Progenitor cell of endocrine pancreas (in vitro differentiated cells): ENCODE results near the gene DPF3. TPM values are rescaled to one million over a fixed set of nuclear protein-coding genes. Genes with fewer than 3 reads are reported as not detected.

Source experiments
- DNase-seq: peaks from one replicate; pipeline ENCODE4 v3.0.0; 2021; ENCODE audit warnings: low spot score; ENCODE audit not compliant: unreplicated experiment
- H3K27ac Mint-ChIP-seq: 2 replicates; pipeline ENCODE4 v1.8.0; 2021; ENCODE audit warnings: mild to moderate bottlenecking, moderate library complexity, mixed read lengths
- H3K27me3 Mint-ChIP-seq: 2 replicates; pipeline ENCODE4 v1.8.0; 2021; ENCODE audit warnings: mixed read lengths
- H3K36me3 Mint-ChIP-seq: 2 replicates; pipeline ENCODE4 v1.8.0; 2022; ENCODE audit warnings: mixed read lengths; ENCODE audit not compliant: insufficient read depth
- H3K4me1 Mint-ChIP-seq: 2 replicates; pipeline ENCODE4 v1.8.0; 2021; ENCODE audit warnings: low read depth, mixed read lengths
- H3K4me3 Mint-ChIP-seq: 2 replicates; pipeline ENCODE4 v1.8.0; 2021; ENCODE audit warnings: low read depth, mild to moderate bottlenecking, moderate library complexity, mixed read lengths
- H3K9me3 Mint-ChIP-seq: 2 replicates; pipeline ENCODE4 v1.8.0; 2021; ENCODE audit warnings: low read depth, mixed read lengths
- long read RNA-seq: library from polyadenylated mRNA; unstranded; transcript quantifications from one replicate; pipeline ENCODE4 v2.0.0, GENCODE V29; 2020
- total RNA-seq: library from RNA; stranded (reverse); gene quantifications from 2 replicates; pipeline ENCODE4 v1.2.1, GENCODE V29; 2021
- TF ChIP-seq, protein P1 (sequence below): fragments of 200-600 bp; sonication (generic); IDR thresholded peaks from one replicate; pipeline ENCODE4 v1.5.0; 2021; ENCODE audit warnings: antibody characterized with exemption, mild to moderate bottlenecking; ENCODE audit not compliant: unreplicated experiment

The DPF3 gene
- 2.2 and 3.0 TPM in 2 replicates for total RNA-seq
- long read RNA-seq, full-length matches to known transcripts = 1 of 3 reads
- long read RNA-seq, partial matches to known transcripts = 0 of 3 reads
- long read RNA-seq, other reads (novel, unspliced or antisense) = 2 of 3 reads

DNA sequence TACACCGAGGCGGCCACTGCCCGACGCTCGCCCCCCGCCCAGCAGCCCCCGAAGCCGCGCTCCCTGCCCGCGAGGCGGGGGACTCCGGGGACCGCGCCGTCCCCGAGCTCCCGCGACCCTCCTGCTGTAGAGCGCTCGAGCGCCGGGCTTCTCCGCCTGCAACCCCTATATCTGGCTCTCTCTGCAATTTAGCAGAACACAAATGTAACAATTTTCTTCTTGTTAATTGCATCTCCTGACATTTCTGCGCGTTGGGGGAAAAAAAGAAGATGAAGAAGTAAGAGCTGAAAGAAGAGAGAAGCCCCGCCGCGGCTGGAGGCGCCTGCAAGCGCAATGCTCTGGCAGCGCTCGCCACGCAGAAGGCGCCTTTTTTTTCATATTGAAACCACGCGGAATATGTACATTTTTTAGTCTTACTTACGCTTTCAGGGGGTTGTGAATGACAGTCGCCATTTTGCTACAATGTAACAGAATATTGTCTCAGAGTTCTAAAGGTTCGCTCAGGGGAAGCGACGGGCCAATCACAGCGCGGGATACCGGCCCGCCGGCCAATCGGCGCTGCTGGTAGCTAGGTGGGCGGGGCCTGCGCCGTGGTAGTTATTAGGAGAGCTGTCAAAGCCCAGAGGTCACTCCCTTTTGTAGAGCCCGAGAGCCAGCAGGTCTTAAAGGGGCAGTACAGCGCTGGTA lies at the start of gene DPF3:
Gene DPF3 (minus strand): TSS at position 466 of the 687 bp plus-strand sequence. CDS start 13 bp downstream, at position 453.
- peak within 1 kb of the TSS; percentile 85 for H3K4me3 Mint-ChIP-seq
- H3K9me3 Mint-ChIP-seq = no peaks in the 10 kb centered on the region
- peak; percentile 89 for DNase-seq
- no peaks in the 10 kb centered on the region for H3K36me3 Mint-ChIP-seq
- TF ChIP-seq, protein P1, sequence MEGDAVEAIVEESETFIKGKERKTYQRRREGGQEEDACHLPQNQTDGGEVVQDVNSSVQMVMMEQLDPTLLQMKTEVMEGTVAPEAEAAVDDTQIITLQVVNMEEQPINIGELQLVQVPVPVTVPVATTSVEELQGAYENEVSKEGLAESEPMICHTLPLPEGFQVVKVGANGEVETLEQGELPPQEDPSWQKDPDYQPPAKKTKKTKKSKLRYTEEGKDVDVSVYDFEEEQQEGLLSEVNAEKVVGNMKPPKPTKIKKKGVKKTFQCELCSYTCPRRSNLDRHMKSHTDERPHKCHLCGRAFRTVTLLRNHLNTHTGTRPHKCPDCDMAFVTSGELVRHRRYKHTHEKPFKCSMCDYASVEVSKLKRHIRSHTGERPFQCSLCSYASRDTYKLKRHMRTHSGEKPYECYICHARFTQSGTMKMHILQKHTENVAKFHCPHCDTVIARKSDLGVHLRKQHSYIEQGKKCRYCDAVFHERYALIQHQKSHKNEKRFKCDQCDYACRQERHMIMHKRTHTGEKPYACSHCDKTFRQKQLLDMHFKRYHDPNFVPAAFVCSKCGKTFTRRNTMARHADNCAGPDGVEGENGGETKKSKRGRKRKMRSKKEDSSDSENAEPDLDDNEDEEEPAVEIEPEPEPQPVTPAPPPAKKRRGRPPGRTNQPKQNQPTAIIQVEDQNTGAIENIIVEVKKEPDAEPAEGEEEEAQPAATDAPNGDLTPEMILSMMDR = no peak
- peaks cover 25% of the 10 kb centered on the region for H3K4me1 Mint-ChIP-seq
- H3K27ac Mint-ChIP-seq = peak within 1 kb of the TSS; percentile 47
- peaks cover 76% of the 10 kb centered on the region for H3K27me3 Mint-ChIP-seq

DNA sequence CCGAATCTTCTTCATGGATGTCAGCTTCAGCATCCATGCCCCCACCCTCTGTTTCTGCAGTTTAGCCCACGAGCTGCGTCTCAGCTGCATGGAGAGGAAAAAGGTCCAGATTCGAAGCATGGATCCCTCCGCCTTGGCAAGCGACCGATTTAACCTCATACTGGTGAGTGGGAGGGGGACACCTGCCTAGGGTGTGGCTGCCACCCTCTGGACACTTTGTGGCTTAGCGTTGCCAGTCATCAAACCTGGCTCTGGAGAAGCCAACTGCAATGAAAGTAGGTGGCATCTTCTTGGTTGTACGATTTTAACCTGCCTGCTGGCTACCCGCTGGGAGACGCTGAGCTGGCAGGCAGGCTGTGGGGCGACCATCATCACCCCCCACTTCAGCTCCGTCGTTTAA lies 49.0 kb upstream of the DPF3 start:
- peaks cover 15% of the 10 kb centered on the region for H3K36me3 Mint-ChIP-seq

DNA sequence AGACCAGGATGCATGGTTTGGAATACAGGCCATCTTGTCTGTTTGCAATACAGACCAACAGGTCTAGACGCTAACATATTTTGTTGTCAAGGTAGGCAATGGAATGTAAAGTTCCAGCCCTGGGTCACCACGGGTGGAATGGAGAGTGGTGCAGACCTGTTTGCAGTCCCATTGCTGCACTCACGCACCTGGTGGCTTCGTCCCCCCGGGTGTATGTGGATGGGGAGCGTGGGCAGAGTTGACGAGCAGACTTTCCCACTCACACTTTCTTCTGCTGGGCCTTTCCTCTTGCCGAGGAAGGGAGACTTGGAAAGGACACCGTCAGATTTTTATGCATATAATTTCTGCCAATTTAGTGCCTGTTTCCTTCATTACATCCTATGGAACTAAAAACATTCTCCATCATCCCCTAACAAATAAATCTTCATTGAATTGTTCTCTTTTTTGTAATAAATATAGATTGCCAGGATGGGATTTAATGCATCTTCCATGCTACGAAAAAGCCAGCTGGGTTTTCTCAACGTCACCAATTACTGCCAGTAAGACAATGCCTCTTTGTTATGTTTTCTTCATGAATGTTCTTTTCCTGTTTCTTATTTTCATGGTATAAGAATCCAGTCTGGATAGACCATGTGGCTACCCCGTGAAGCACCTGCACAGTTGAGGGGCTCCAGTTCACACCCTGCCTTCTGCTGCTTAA lies 47.5 kb upstream of the DPF3 start:
- Mint-ChIP-seq H3K4me3 (no peak overlapping the region), H3K27ac (no peak overlapping the region), H3K27me3 (no peaks in the 10 kb centered on the region), H3K4me1 (no peaks in the 10 kb centered on the region), H3K36me3 (peaks cover 18% of the 10 kb centered on the region), H3K9me3 (no peaks in the 10 kb centered on the region)
- TF ChIP-seq, protein P1 = no peak
- DNase-seq = no peak

More for the DNA sequence above, 49.0 kb upstream of the DPF3 start:
- DNase-seq = no peak
- Mint-ChIP-seq H3K27ac (no peak overlapping the region), H3K4me1 (no peaks in the 10 kb centered on the region), H3K27me3 (no peaks in the 10 kb centered on the region), H3K9me3 (no peaks in the 10 kb centered on the region), H3K4me3 (no peak overlapping the region)
- TF ChIP-seq, protein P1 = no peak

DNA sequence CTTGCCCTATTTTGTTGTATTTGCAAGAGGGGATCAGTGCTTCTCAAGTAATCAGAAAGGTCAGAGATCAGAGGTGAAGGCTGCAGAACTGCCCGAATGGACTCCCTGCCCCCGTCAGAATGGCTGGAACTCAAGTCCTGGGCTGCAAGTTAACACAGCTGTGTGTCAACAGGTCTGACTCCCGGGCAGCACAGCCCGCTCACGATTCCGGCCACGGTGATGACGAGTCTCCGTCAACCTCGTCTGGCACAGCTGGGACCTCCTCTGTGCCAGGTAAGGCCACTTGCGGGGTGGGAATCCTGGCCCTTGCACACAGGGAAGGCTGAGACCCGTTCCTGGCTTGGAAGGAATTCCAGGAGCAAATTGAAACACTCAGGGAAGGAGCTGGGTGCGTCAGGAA lies 45.7 kb upstream of the DPF3 start:
- H3K27ac Mint-ChIP-seq = no peak overlapping the region
- peaks cover 15% of the 10 kb centered on the region for H3K36me3 Mint-ChIP-seq
- TF ChIP-seq, protein P1 = no peak
- no peak overlapping the region for H3K4me3 Mint-ChIP-seq
- H3K9me3 Mint-ChIP-seq = no peaks in the 10 kb centered on the region
- no peak for DNase-seq
- no peaks in the 10 kb centered on the region for H3K27me3 Mint-ChIP-seq
- no peaks in the 10 kb centered on the region for H3K4me1 Mint-ChIP-seq

DNA sequence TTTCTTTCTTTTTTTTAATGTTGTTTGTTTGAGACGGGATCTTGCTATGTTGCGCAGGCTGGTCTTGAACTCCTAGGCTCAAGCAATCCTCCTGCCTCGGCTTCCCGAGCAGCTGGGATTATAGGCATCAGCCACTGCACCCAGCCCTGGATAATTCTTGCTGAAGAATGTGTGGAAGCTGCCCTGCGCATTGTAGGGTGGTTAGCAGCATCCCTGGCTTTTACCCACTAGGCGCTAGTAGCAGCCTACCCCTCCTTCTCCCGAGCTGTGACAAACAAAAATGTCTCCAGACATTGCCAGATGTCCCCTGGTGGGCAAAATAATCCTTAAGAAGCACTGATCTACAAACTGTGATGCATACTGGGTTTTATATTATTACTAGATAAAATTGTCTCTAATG lies 39.0 kb upstream of the DPF3 start:
- no peaks in the 10 kb centered on the region for H3K9me3 Mint-ChIP-seq
- H3K27ac Mint-ChIP-seq = no peak overlapping the region
- no peak for DNase-seq
- TF ChIP-seq, protein P1 = no peak
- peaks cover 3% of the 10 kb centered on the region for H3K36me3 Mint-ChIP-seq
- H3K27me3 Mint-ChIP-seq = no peaks in the 10 kb centered on the region
- no peak overlapping the region for H3K4me3 Mint-ChIP-seq
- no peaks in the 10 kb centered on the region for H3K4me1 Mint-ChIP-seq
